Activated T-helper 1 cell treated with anti-CD3 and anti-CD28 coated beads, Interleukin-12 subunit alpha, Interleukin-12 subunit beta, Interleukin-2, Interleukin-4 antibody, amounts not matched to agents 30 ng/mL and 10 ng/mL and 1 ng/mL, durations not matched to agents 14 hours and 24 hours and 36 hours (primary cell): ENCODE results near the gene HDGFL3. TPM values are rescaled to one million over a fixed set of nuclear protein-coding genes. Genes with fewer than 3 reads are reported as not detected.

Source experiments
- DNase-seq: peaks from one replicate; pipeline ENCODE4 v3.0.0; 2021; ENCODE audit warnings: low spot score
- H3K27ac Mint-ChIP-seq: one replicate; pipeline ENCODE4 v1.8.0; 2021; ENCODE audit warnings: mild to moderate bottlenecking, mixed read lengths
- H3K27me3 Mint-ChIP-seq: one replicate; pipeline ENCODE4 v1.8.0; 2022; ENCODE audit warnings: mild to moderate bottlenecking, moderate library complexity, mixed read lengths; ENCODE audit not compliant: insufficient read depth
- H3K36me3 Mint-ChIP-seq: one replicate; pipeline ENCODE4 v1.8.0; 2021; ENCODE audit warnings: low read depth, mixed read lengths
- H3K4me1 Mint-ChIP-seq: one replicate; pipeline ENCODE4 v1.8.0; 2021; ENCODE audit warnings: low read depth, mixed read lengths
- H3K4me3 Mint-ChIP-seq: one replicate; pipeline ENCODE4 v1.8.0; 2021; ENCODE audit warnings: mild to moderate bottlenecking, moderate library complexity, mixed read lengths
- H3K9me3 Mint-ChIP-seq: one replicate; pipeline ENCODE4 v1.8.0; 2021; ENCODE audit warnings: mixed read lengths
- intact Hi-C: fragments of 100-400 bp; cut with micrococcal nuclease; formaldehyde crosslinking; loops from one replicate; pipeline ENCODE4 v1.15.1; 2024
- total RNA-seq: library from RNA; stranded (reverse); gene quantifications from 2 replicates; pipeline ENCODE4 v1.2.3, GENCODE V29; 2022

The HDGFL3 gene
- total RNA-seq, 1 donor from 2014 or later, result 57.5 TPM

DNA sequence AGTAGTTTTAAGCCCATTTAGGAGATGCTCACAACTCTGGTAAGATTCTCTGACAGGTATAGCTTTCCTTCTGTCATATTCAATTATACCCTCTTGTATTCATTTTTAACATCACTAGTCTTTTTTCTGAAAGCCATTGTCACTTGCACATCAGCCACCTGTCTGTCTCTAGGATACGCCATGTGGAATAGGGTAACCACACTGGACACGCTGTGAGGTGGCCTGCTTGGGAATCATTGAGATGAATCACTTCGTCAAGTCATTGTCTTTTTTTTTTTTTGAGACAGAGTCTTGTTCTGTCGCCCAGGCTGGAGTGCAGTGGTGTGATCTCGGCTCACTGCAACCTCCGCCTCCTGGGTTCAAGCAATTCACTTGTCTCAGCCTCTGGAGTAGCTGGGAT is 92.8 kb downstream of the HDGFL3 start:
- intact Hi-C loops, result no loop called here
- no peaks in the 10 kb centered on the region for H3K27me3 Mint-ChIP-seq
- no peaks in the 10 kb centered on the region for H3K9me3 Mint-ChIP-seq
- no peak overlapping the region for H3K4me3 Mint-ChIP-seq
- no peak for DNase-seq
- no peak overlapping the region for H3K27ac Mint-ChIP-seq
- peaks cover 19% of the 10 kb centered on the region for H3K4me1 Mint-ChIP-seq
- H3K36me3 Mint-ChIP-seq, result peaks cover 23% of the 10 kb centered on the region

DNA sequence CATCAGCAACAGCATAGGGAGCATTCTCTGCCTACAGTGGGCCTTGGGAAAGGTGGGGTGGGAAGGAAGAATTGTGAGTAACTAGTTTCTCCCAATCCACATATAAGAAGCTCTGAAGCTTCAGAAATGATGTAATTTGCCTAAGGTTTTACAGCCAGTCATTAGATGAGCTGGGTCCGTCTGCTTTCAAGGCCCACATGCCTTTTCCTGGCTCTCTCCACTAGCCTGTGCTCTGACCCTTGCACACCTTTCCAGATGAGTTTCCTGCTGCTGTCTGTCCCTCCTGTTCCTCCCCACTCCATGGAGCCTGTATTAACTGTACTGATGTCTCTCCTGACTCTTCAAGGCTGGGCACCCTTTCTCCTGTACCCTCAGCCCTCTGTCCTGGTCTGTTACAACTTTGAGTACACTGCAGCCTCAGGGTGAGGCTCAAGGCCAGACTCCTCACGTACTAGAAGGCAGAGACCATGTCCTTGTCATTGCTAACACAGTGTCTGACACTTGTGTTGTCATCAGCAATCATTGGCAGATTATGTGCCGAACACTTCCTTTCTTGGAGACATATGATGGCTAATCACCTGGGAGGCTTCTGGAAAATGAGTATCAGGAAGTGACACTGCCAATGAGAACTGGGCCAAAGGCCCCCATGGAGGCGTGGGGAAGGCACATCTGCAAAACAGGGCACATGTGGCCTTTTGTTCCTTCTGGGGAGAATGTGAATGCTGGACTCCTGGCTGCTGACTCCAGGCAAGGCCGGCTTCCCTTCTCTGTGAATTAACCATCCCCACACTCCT is 93.5 kb downstream of the HDGFL3 start:
- peaks cover 27% of the 10 kb centered on the region for H3K4me1 Mint-ChIP-seq
- no peaks in the 10 kb centered on the region for H3K27me3 Mint-ChIP-seq
- intact Hi-C loops, result no loop called here
- H3K4me3 Mint-ChIP-seq, result no peak overlapping the region
- no peak overlapping the region for H3K27ac Mint-ChIP-seq
- DNase-seq, result no peak
- H3K36me3 Mint-ChIP-seq, result peaks cover 23% of the 10 kb centered on the region
- no peaks in the 10 kb centered on the region for H3K9me3 Mint-ChIP-seq

DNA sequence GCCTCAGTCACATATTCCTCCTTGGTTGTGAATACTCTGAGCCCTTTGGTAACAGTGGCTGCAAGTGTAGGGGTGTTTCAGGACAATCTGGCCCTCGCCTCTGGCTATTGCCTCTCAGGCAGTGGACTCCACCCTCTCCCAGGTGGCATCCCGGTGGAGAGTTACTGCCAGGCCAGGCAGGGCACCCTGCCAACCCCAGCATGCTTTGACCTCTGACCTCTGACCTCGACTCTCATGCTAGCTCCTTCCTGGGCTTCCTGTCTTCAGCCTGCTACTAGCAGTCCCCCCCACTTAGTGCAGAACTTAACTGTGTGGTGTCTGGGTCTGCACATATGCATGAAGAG is 94.7 kb downstream of the HDGFL3 start:
- H3K9me3 Mint-ChIP-seq, result no peaks in the 10 kb centered on the region
- no peak for DNase-seq
- intact Hi-C loops, result no loop called here
- H3K36me3 Mint-ChIP-seq, result peaks cover 23% of the 10 kb centered on the region
- H3K27ac Mint-ChIP-seq, result no peak overlapping the region
- H3K4me1 Mint-ChIP-seq, result peaks cover 38% of the 10 kb centered on the region
- H3K27me3 Mint-ChIP-seq, result no peaks in the 10 kb centered on the region
- no peak overlapping the region for H3K4me3 Mint-ChIP-seq

DNA sequence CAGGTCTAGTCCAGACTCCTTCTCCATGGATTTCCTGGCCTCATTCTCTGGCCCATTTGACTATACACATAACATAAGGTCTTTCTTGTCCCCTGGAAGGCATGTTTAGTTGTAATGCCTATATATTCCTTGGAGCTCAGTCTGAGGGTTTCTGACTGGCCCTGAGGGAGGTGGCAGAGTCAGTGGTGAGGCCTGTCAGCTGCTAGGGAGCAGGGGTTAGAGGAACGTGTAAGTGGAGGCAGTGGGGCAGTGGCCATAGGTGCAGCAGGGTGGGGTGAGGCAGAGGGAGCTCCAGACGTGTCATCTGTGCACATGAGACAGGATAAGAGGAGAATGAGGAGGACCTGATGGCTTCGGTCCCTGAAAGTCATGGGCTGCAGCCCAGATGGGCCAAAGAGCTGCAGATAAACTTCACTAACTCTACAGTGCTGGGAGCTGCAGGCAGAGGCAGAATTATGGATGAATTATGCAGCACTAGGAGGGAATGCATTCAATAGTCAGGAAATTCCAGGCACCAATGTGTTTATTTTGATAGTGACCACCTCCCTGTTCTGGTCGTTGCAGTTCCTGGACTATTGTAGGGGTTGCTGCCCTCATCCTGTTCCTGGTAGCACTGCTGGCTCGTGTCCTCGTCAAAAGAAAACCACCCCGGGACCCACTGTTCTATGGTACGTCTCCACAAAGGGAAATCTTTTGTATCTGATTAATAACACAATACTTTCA is 95.2 kb downstream of the HDGFL3 start:
- no peaks in the 10 kb centered on the region for H3K9me3 Mint-ChIP-seq
- no peak overlapping the region for H3K27ac Mint-ChIP-seq
- intact Hi-C loops, result no loop called here
- DNase-seq, result no peak
- H3K27me3 Mint-ChIP-seq, result no peaks in the 10 kb centered on the region
- H3K36me3 Mint-ChIP-seq, result peaks cover 23% of the 10 kb centered on the region
- no peak overlapping the region for H3K4me3 Mint-ChIP-seq
- peaks cover 39% of the 10 kb centered on the region for H3K4me1 Mint-ChIP-seq

DNA sequence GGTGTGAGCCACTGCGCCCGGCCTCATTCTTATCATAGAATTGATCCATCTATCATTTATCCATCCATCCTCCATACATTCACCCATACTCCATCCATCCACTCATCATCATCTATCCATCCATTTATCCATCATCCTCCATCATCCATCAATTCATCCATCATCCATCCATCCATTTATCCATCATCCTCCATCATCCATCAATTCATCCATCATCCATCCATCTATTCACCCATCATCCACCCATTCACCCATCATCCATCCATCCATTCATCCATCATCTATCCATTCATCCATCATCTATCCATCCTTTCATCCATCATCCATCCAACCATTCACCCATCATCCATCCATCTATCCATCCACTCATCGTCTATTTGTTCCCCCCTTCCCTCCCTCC is 96.5 kb downstream of the HDGFL3 start:
- Mint-ChIP-seq H3K9me3 (no peaks in the 10 kb centered on the region), H3K36me3 (peaks cover 23% of the 10 kb centered on the region), H3K4me1 (peaks cover 44% of the 10 kb centered on the region), H3K27ac (peak overlapping the region; percentile 16), H3K27me3 (peaks cover 5% of the 10 kb centered on the region), H3K4me3 (no peak overlapping the region)
- intact Hi-C loops, result no loop called here
- no peak for DNase-seq

DNA sequence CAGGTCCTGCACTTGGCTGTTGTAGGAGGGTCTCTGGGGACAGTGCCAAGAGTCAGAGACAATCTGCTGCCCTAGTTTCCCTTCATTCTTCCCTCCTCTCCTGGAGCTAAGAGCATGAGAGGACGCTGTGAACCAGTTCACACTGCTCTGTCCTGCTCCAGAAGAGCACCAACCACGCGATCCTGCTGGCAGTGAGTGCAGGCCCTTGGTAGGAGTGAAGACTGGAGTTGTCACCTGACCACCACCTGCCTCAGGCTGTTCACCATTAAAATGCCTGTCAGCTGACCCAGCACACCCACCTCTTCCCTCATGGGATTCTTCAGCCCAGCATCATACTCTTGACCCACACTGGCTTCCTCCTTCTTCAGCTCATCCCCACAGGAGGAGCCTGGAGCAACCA is 97.2 kb downstream of the HDGFL3 start:
- peaks cover 44% of the 10 kb centered on the region for H3K4me1 Mint-ChIP-seq
- H3K27me3 Mint-ChIP-seq, result peaks cover 10% of the 10 kb centered on the region
- no peak for DNase-seq
- peak overlapping the region; percentile 45 for H3K4me3 Mint-ChIP-seq
- H3K36me3 Mint-ChIP-seq, result peaks cover 18% of the 10 kb centered on the region
- intact Hi-C loops, result no loop called here
- H3K27ac Mint-ChIP-seq, result no peak overlapping the region
- no peaks in the 10 kb centered on the region for H3K9me3 Mint-ChIP-seq

DNA sequence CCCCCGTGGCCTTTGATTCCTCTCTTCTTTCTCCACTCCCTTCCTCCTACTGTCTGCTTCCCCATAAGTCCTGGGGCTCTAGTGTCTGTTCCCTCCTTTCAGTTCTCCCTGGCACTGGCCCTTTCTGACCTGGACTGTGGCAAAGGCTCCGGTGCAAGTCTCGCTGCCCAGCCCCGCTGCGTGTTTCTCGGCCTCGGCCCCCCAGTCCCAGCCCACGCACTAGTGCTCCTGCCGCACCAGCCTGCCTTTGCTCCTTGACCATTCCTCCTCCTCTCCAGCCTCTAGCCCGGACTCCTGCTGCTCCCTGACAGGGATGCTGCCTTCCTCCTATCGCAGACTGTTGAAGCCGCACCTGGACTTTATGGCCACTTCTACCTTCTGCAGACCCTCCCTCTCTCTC is 98.1 kb downstream of the HDGFL3 start:
- DNase-seq, result no peak
- H3K27ac Mint-ChIP-seq, result no peak overlapping the region
- no peaks in the 10 kb centered on the region for H3K9me3 Mint-ChIP-seq
- peaks cover 16% of the 10 kb centered on the region for H3K36me3 Mint-ChIP-seq
- H3K4me3 Mint-ChIP-seq, result peak overlapping the region; percentile 45
- intact Hi-C loops, result loop anchor here (2.0 kb wide), 2 partner anchors 53 to 99 kb away; no protein-coding TSS in a partner anchor
- H3K4me1 Mint-ChIP-seq, result peaks cover 44% of the 10 kb centered on the region
- peaks cover 11% of the 10 kb centered on the region for H3K27me3 Mint-ChIP-seq

DNA sequence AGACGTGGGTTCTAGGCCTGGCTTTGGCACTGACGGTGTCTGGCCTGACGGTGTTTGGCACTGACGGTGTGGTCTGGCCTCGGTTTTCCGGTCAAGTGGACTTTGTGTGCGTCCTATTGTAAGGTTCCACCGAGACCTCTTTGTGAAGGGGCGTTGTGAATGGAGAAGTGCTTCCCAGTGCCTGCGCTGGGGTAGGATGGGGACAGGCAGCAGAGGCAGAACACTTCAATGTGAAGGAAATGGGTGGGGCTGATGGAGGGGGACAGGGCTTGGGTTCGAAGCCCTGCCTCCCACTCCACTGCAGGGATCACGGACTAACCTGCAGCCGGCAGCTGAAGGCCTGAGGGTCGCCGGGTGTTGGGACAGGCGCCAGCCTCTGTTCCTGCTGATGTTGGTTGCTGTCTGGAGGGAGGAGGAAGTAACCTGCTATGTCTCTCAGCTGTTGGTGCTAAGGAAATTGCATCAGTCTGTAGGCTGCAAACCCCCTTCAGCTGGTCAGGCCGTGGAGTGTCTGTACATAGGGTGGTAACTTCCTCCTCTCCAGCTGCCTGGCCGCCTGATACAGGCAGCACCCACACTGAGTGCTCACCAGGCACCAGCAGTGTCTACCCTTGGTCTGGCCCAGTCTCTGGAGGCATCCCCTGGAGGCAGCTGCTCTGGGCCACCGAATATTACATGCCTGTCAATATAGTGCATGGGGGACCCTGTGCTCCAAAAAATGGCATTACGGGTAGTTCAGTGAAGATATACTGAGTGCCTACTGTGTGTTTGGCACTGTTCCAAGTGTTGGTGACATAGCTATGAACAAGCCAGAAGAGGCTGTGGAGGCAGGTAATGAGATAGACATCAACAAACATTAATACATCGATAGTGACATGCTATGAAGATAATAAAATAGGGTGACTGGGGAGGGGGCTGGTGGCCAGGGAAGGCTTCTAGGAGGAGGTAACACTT is 99.1 kb downstream of the HDGFL3 start:
- Mint-ChIP-seq H3K4me3 (peak overlapping the region; percentile 94), H3K36me3 (peaks cover 13% of the 10 kb centered on the region), H3K4me1 (peaks cover 44% of the 10 kb centered on the region), H3K9me3 (no peaks in the 10 kb centered on the region), H3K27me3 (peaks cover 11% of the 10 kb centered on the region), H3K27ac (peak overlapping the region; percentile 86)
- intact Hi-C loops, result loop anchor here (1.0 to 2.0 kb wide), 3 partner anchors 41 to 100 kb away; partner anchors contain the start of gene BTBD1
- DNase-seq, result peak; percentile 27

DNA sequence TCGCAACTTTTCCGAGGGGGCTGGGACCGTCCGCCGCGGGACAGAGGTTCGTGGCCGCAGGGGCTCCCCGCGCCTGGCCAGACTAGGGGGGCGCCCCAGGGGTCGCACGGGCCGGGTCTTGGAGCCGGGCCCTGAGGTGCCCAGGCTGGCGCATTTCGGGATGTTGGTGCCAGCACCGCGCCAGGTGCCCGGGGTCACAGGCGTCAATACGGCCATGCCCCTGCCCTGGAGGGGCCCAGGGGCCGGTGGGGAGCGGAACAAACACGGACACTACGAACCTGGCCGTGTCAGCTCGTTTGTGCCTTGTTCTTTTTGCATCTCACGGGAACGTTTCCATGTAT is 99.8 kb downstream of the HDGFL3 start:
- intact Hi-C loops, result loop anchor here (1.0 to 2.0 kb wide), 5 partner anchors 41 to 101 kb away; partner anchors contain the start of genes BTBD1 and C15orf40
- peaks cover 44% of the 10 kb centered on the region for H3K4me1 Mint-ChIP-seq

DNA sequence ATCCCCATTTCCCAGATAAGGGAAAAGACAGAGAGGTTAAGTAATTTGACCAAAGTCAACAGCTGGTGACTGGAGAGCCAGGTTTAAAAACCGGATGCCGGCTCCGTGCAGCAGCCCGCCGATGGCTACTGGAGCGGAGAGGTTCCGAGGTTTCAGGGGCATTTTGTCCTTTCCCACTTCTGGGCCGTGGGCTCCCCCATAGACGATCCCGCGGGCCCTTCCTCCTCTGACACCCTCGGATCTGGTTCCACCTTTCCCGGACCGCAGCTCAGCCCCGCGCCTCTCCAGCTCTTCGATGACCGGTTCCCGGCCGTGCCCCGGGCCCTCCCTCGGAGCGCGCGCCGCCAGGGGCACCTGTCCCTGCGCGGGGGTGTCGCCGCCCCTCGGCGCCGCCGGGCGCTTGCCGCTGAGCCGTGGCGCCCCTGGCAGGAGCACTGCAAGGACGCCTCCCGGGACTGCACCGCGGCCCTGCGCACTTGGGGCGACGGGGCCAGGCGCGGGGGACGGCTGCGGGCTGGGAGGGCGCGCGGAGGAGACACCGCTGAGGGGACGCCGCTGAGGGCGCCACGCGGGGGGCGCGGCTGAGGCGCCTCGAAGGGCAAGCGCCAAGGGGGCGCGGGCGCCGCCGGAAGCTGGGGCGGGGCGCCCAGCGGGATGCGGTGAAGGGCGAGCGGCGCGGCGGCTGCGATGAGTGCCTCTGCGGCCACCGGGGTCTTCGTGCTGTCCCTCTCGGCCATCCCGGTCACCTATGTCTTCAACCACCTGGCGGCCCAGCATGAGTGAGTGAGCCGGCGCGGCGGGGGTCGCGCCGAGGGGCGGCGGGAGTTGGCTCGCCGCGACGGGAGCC is 100.4 kb downstream of the HDGFL3 start, which contains the start of gene TM6SF1:
Gene TM6SF1 (plus strand): TSS at position 652 of the 847 bp plus-strand sequence. CDS start 36 bp downstream, at position 688.
- Mint-ChIP-seq H3K27ac (peak within 1 kb of the TSS; percentile 86), H3K36me3 (peaks cover 12% of the 10 kb centered on the region), H3K9me3 (no peaks in the 10 kb centered on the region), H3K27me3 (peaks cover 15% of the 10 kb centered on the region), H3K4me1 (peaks cover 41% of the 10 kb centered on the region), H3K4me3 (peak within 1 kb of the TSS; percentile 94)
- intact Hi-C loops, result loop anchor here (1.0 to 2.0 kb wide), 2 partner anchors 92 to 96 kb away; partner anchors contain the start of gene C15orf40
- peak; percentile 23 for DNase-seq

More for the DNA sequence above, 99.8 kb downstream of the HDGFL3 start:
- Mint-ChIP-seq H3K9me3 (no peaks in the 10 kb centered on the region), H3K27me3 (peaks cover 11% of the 10 kb centered on the region), H3K36me3 (peaks cover 12% of the 10 kb centered on the region), H3K27ac (peak overlapping the region; percentile 86), H3K4me3 (peak overlapping the region; percentile 94)
- DNase-seq, result no peak

DNA sequence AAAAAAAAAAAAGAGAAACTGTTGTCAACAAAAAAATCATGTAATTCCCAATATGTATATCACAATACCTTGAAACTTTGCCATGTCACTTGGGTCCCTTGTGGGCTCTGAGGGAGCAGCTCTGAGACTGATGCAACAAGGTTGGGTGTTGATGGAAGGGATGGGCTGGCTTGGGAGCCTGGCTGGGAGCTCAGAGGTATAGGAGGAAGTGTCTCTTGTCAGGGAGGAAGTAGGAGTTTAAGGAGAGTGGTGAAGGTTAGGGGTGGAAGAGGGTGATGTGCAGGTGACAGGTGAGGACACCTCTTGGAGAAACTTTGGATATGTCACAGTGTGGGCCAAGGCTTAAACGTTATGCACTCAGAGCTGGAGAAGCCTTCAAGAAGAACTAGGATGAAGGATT is 102.2 kb downstream of the HDGFL3 start:
- intact Hi-C loops, result no loop called here
- Mint-ChIP-seq H3K36me3 (peaks cover 4% of the 10 kb centered on the region), H3K4me3 (peak overlapping the region; percentile 53), H3K27me3 (peaks cover 28% of the 10 kb centered on the region), H3K9me3 (no peaks in the 10 kb centered on the region), H3K27ac (no peak overlapping the region), H3K4me1 (peaks cover 30% of the 10 kb centered on the region)
- no peak for DNase-seq

DNA sequence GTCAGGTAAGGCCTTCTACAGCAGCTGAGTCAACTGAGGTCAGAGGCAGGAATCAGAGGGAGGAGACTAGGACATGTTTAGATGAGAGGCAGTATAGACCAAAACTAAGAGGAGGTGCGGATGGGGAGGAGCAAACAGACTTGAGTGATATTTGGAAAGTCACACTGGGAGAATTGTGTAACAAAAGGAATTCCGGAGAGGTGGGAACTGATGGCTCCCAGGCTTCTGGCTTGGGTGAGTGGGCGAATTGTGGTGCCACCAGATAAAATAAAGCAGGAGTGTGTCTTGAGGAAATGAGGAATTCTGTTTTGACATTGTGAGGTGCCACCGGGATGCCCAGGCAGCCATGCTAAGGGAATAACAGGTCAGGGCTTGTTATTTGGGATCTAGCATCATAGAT is 103.5 kb downstream of the HDGFL3 start:
- Mint-ChIP-seq H3K27ac (no peak overlapping the region), H3K4me3 (no peak overlapping the region), H3K4me1 (peaks cover 17% of the 10 kb centered on the region), H3K9me3 (no peaks in the 10 kb centered on the region), H3K27me3 (peaks cover 37% of the 10 kb centered on the region), H3K36me3 (no peaks in the 10 kb centered on the region)
- no peak for DNase-seq
- intact Hi-C loops, result no loop called here
